ENCODE measurements around the gene SLC44A5.
"Not testable (repeated sequence)": the region's sequence is repeated elsewhere in the genome, so short reads cannot be mapped to it uniquely, and the experiment has no call there.

The SLC44A5 gene

DNA sequence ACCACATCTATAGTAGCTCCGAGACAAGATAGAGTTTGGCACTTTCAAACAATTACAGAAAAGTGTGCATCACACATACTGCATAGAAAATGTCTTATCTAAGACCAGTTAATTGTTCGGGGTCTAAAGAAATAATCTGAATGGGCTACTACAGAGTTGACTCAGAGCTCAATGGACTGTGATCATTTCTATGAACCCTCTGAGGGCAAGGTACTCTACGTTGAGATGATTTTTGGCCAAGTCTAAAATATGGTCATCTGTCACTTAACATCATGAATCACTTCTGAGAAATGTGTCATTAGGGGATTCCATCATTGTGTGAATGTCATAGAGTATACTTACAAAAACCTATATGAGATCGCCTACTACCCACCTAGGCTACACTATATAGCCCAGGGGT lies 123.5 kb downstream of the SLC44A5 start:
- H4K20me1 ChIP-seq (ENCODE audit: insufficient read depth, low read length) = no peaks in the 10 kb centered on the region
- no peaks in the 10 kb centered on the region for H3K79me2 ChIP-seq (ENCODE audit: insufficient read depth, low read length)
- H3K27me3 ChIP-seq (ENCODE audit: insufficient read depth, low read length) = no peaks in the 10 kb centered on the region
- TF ChIP-seq, protein P1, sequence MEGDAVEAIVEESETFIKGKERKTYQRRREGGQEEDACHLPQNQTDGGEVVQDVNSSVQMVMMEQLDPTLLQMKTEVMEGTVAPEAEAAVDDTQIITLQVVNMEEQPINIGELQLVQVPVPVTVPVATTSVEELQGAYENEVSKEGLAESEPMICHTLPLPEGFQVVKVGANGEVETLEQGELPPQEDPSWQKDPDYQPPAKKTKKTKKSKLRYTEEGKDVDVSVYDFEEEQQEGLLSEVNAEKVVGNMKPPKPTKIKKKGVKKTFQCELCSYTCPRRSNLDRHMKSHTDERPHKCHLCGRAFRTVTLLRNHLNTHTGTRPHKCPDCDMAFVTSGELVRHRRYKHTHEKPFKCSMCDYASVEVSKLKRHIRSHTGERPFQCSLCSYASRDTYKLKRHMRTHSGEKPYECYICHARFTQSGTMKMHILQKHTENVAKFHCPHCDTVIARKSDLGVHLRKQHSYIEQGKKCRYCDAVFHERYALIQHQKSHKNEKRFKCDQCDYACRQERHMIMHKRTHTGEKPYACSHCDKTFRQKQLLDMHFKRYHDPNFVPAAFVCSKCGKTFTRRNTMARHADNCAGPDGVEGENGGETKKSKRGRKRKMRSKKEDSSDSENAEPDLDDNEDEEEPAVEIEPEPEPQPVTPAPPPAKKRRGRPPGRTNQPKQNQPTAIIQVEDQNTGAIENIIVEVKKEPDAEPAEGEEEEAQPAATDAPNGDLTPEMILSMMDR (IDR thresholded peaks at IDR 0.05; ENCODE audit: low read length) = no peak
- no peak for TF ChIP-seq EZH2 (IDR thresholded peaks at IDR 0.05; ENCODE audit: borderline replicate concordance, low read length)
- H3K36me3 ChIP-seq (ENCODE audit: insufficient read depth, low read length) = no peaks in the 10 kb centered on the region
- no peaks in the 10 kb centered on the region for H3K4me1 ChIP-seq (ENCODE audit: insufficient read depth, low read length, severe bottlenecking)
- H3K4me3 ChIP-seq (ENCODE audit: low read depth, low read length, poor library complexity, severe bottlenecking) = no peak overlapping the region
- no peak overlapping the region for H2AFZ ChIP-seq (ENCODE audit: low read length)
- H3K27ac ChIP-seq (ENCODE audit: low read depth, low read length, poor library complexity, severe bottlenecking) = no peak overlapping the region
- H3F3A ChIP-seq (ENCODE audit: insufficient read depth, low read length) = no peaks in the 10 kb centered on the region
- H3K9me3 ChIP-seq (ENCODE audit: low read length) = no peaks in the 10 kb centered on the region
- H3K4me2 ChIP-seq (ENCODE audit: low read length) = no peak overlapping the region
- H3K9me2 ChIP-seq (ENCODE audit: low read depth, low read length) = no peaks in the 10 kb centered on the region
- no peak overlapping the region for H3K9ac ChIP-seq (ENCODE audit: low read length)

DNA sequence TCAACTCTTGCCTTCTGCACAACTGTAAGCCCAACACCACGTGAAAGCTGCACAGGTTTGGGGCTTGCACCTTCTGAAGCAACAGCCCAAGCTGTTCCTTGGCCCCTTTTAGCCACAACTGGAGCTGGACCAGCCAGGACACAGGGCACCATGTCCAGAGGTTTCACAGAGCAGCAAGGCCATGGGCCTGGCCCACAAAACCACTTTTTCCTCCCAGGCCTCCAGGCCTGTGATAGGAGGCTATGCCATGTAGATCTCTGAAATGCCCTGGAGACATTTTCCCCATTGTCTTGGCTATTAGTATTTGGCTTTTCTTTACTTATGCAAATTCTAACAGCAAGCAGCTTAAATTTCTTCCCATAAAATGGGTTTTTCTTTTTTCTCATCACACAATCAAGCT lies 126.1 kb downstream of the SLC44A5 start:
- TF ChIP-seq, protein P1 (IDR thresholded peaks at IDR 0.05; ENCODE audit: low read length) = no peak
- TF ChIP-seq EZH2 (IDR thresholded peaks at IDR 0.05; ENCODE audit: borderline replicate concordance, low read length) = no peak
- Histone ChIP-seq H3K4me3 (ENCODE audit: low read depth, low read length, poor library complexity, severe bottlenecking) (no peak overlapping the region), H3K79me2 (ENCODE audit: insufficient read depth, low read length) (no peaks in the 10 kb centered on the region), H3K4me2 (ENCODE audit: low read length) (no peak overlapping the region), H3F3A (ENCODE audit: insufficient read depth, low read length) (no peaks in the 10 kb centered on the region), H3K27ac (ENCODE audit: low read depth, low read length, poor library complexity, severe bottlenecking) (no peak overlapping the region), H3K36me3 (ENCODE audit: insufficient read depth, low read length) (no peaks in the 10 kb centered on the region), H3K4me1 (ENCODE audit: insufficient read depth, low read length, severe bottlenecking) (no peaks in the 10 kb centered on the region), H2AFZ (ENCODE audit: low read length) (no peak overlapping the region), H3K9me2 (ENCODE audit: low read depth, low read length) (no peaks in the 10 kb centered on the region), H3K27me3 (ENCODE audit: insufficient read depth, low read length) (no peaks in the 10 kb centered on the region), H4K20me1 (ENCODE audit: insufficient read depth, low read length) (no peaks in the 10 kb centered on the region), H3K9ac (ENCODE audit: low read length) (no peak overlapping the region), H3K9me3 (ENCODE audit: low read length) (no peaks in the 10 kb centered on the region)

DNA sequence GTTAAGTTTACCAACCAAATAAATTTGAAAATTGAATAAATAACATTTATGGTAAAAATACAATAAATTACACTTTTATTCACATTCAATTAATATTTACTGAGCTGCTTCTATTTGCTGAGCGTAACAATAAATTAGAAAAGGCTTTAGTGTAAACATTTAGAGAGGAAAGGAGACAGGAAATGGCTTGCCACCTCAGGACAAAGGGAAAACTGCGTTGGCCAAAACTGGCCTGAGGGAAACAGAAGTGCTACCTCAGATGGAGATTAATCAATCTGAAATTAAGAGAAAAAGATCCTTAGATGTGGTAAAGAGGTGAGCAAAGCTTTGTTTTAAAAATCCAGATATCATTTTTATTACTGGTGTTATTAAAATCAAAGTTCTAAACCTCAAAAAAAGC lies 128.0 kb downstream of the SLC44A5 start:
- Histone ChIP-seq H3K9me3 (ENCODE audit: low read length) (no peaks in the 10 kb centered on the region), H2AFZ (ENCODE audit: low read length) (no peak overlapping the region), H3F3A (ENCODE audit: insufficient read depth, low read length) (no peaks in the 10 kb centered on the region), H3K9me2 (ENCODE audit: low read depth, low read length) (no peaks in the 10 kb centered on the region), H3K4me3 (ENCODE audit: low read depth, low read length, poor library complexity, severe bottlenecking) (no peak overlapping the region), H3K27me3 (ENCODE audit: insufficient read depth, low read length) (no peaks in the 10 kb centered on the region), H3K4me2 (ENCODE audit: low read length) (no peak overlapping the region), H3K27ac (ENCODE audit: low read depth, low read length, poor library complexity, severe bottlenecking) (no peak overlapping the region), H3K79me2 (ENCODE audit: insufficient read depth, low read length) (no peaks in the 10 kb centered on the region), H3K9ac (ENCODE audit: low read length) (no peak overlapping the region), H3K36me3 (ENCODE audit: insufficient read depth, low read length) (no peaks in the 10 kb centered on the region), H4K20me1 (ENCODE audit: insufficient read depth, low read length) (no peaks in the 10 kb centered on the region), H3K4me1 (ENCODE audit: insufficient read depth, low read length, severe bottlenecking) (no peaks in the 10 kb centered on the region)
- no peak for TF ChIP-seq EZH2 (IDR thresholded peaks at IDR 0.05; ENCODE audit: borderline replicate concordance, low read length)
- TF ChIP-seq, protein P1 (IDR thresholded peaks at IDR 0.05; ENCODE audit: low read length) = no peak

DNA sequence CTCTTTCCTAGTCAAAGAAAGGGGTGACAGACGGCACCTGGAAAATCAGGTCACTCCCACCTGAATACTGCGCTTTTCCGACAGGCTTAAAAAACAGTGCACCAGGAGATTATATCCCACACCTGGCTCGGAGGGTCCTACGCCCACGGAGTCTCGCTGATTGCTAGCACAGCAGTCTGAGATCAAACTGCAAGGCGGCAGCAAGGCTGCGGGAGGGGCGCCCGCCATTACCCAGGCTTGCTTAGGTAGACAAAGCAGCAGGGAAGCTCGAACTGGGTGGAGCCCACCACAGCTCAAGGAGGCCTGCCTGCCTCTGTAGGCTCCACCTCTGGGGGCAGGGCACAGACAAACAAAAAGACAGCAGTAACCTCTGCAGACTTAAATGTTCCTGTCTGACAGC lies 134.4 kb downstream of the SLC44A5 start:
- not testable (repeated sequence) for H3K4me2 ChIP-seq (ENCODE audit: low read length); H3K27ac ChIP-seq (ENCODE audit: low read depth, low read length, poor library complexity, severe bottlenecking); H3F3A ChIP-seq (ENCODE audit: insufficient read depth, low read length); H3K9ac ChIP-seq (ENCODE audit: low read length); H3K27me3 ChIP-seq (ENCODE audit: insufficient read depth, low read length); H3K9me2 ChIP-seq (ENCODE audit: low read depth, low read length); H2AFZ ChIP-seq (ENCODE audit: low read length); H3K36me3 ChIP-seq (ENCODE audit: insufficient read depth, low read length); H3K79me2 ChIP-seq (ENCODE audit: insufficient read depth, low read length); H3K9me3 ChIP-seq (ENCODE audit: low read length); H4K20me1 ChIP-seq (ENCODE audit: insufficient read depth, low read length); H3K4me3 ChIP-seq (ENCODE audit: low read depth, low read length, poor library complexity, severe bottlenecking); H3K4me1 ChIP-seq (ENCODE audit: insufficient read depth, low read length, severe bottlenecking)

Measured in OCI-LY1 (cell line).